Activated T-helper 2 cell treated with anti-CD3 and anti-CD28 coated beads, Interferon-gamma antibody, Interleukin-2, Interleukin-4, amounts not matched to agents 10 μg/mL and 5 μg/mL and 100 μg/mL, durations not matched to agents 14 hours and 24 hours and 36 hours (primary cell): Measurements from ENCODE around the gene TMEM144. TPM values are rescaled to one million over a fixed set of nuclear protein-coding genes. Genes with fewer than 3 reads are reported as not detected.

Source experiments
- DNase-seq: peaks from one replicate; pipeline ENCODE4 v3.0.0; 2021; ENCODE audit warnings: low spot score
- H3K27ac Mint-ChIP-seq: one replicate; pipeline ENCODE4 v1.8.0; 2021; ENCODE audit warnings: mixed read lengths
- H3K27me3 Mint-ChIP-seq: one replicate; pipeline ENCODE4 v1.8.0; 2021; ENCODE audit warnings: low read depth, mixed read lengths
- H3K36me3 Mint-ChIP-seq: one replicate; pipeline ENCODE4 v1.8.0; 2021; ENCODE audit warnings: low read depth, mixed read lengths
- H3K4me1 Mint-ChIP-seq: one replicate; pipeline ENCODE4 v1.8.0; 2021; ENCODE audit warnings: low read depth, mixed read lengths
- H3K4me3 Mint-ChIP-seq: one replicate; pipeline ENCODE4 v1.8.0; 2021; ENCODE audit warnings: low read depth, mild to moderate bottlenecking, moderate library complexity, mixed read lengths
- H3K9me3 Mint-ChIP-seq: one replicate; pipeline ENCODE4 v1.8.0; 2021; ENCODE audit warnings: mixed read lengths
- intact Hi-C: fragments of 100-400 bp; cut with micrococcal nuclease; formaldehyde crosslinking; loops from one replicate; pipeline ENCODE4 v1.15.1; 2023
- total RNA-seq: library from RNA; stranded (reverse); gene quantifications from 2 replicates; pipeline ENCODE4 v1.2.3, GENCODE V29; 2022

The TMEM144 gene
- total RNA-seq, 1 donor from 2014 or later = 0.16 TPM

DNA sequence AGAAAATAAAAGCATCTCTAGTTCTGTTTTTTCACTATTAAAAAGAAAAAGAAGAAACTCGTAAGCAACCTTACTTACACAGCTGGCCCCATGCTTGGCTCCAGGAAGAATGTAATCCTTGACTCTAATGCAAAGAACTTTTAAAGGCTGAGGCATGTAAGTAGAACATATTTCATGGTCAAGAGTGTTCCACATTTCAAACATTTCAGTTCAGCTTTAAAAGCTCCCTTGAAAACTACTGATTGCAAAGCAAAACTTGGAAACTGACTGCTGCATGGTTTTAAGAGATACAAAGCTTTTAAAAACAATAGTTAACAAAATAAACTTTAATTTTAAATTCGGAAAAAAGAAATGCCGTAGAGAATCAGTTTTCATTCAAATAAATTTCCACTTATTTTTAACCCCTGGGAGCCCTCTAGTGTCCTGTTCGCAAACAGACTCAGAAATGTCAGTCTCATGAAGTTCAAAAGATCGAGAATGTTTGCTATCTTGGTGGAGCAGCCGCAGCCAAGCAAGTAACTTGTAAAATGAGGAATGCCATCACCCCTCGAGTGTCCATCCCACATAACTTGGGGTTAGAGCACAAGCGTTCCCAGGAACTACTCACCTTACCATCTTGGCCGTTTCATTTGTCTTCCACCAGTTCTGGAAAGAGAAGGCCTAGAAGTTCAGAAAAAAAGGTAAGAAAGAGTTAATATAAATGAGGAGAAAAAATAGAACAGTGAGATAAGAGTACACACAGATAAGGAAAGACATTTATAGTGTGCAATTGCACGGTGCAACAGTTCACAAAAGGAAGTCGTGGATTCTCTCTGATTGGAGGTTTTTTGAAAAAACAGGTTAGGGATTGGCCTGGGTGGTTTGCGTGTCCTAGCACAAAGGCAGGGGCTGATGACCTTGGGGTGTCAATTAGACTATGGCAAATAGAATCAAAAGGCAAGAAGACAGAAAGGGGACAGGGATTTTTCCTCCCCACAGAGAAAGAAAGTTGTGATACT is 37.7 kb upstream of the TMEM144 start, which contains the start of gene GASK1B:
GASK1B (minus strand) TSS at position 765 of the 998 bp plus-strand sequence. CDS start 1,650 bp downstream, outside the sequence.
- intact Hi-C loops = loop anchor here (2.0 kb wide), 1 partner anchor 180 kb away; no protein-coding TSS in a partner anchor
- no peak within 1 kb of the TSS for H3K4me3 Mint-ChIP-seq
- H3K27ac Mint-ChIP-seq = no peak within 1 kb of the TSS
- H3K27me3 Mint-ChIP-seq = peaks cover 34% of the 10 kb centered on the region
- H3K36me3 Mint-ChIP-seq = no peaks in the 10 kb centered on the region
- DNase-seq = no peak
- peaks cover 1% of the 10 kb centered on the region for H3K4me1 Mint-ChIP-seq
- H3K9me3 Mint-ChIP-seq = no peaks in the 10 kb centered on the region

DNA sequence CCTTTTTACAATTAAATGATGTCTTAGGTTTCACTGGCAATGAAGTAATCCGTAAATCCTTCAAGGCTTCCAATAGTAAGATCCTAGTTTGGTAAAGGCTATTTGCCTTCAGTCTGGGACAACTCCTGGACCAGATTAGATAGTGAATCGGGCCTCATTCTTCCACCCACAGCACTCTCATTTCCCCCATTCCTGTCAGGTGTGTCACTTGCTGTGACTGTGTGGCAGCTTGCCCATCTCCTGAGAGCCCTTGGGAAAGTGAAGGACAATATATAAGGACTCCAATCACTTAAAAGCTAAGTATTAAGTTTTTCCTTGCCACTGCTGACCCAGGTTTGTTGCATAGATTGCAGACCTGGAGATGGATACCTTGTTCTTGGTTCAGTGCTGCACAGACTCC is 34.2 kb upstream of the TMEM144 start:
- intact Hi-C loops = no loop called here
- no peak overlapping the region for H3K27ac Mint-ChIP-seq
- H3K9me3 Mint-ChIP-seq = no peaks in the 10 kb centered on the region
- H3K4me1 Mint-ChIP-seq = peaks cover 1% of the 10 kb centered on the region
- no peak for DNase-seq
- H3K4me3 Mint-ChIP-seq = no peak overlapping the region
- peaks cover 18% of the 10 kb centered on the region for H3K27me3 Mint-ChIP-seq
- H3K36me3 Mint-ChIP-seq = no peaks in the 10 kb centered on the region

DNA sequence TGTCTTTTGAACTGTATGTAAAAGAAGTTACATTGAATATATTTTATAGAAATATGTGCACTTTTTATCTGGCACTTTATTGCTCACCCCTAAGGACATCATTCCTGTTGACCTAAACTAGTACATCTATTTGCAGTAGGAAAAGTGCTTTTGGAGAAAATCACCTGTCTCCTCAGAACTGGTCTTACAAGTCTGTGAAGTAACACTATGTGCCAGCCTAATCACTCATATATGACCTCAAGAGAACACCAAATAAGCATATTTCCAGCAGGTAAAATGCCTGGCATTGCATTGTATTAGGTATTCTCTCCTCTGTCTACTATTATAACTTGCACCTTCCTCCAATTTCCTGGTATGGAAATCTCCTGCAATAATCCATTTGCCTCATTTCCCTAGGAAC is 33.5 kb upstream of the TMEM144 start:
- no peak for DNase-seq
- intact Hi-C loops = no loop called here
- Mint-ChIP-seq H3K4me1 (peaks cover 1% of the 10 kb centered on the region), H3K27me3 (peaks cover 14% of the 10 kb centered on the region), H3K9me3 (no peaks in the 10 kb centered on the region), H3K4me3 (no peak overlapping the region), H3K36me3 (no peaks in the 10 kb centered on the region), H3K27ac (no peak overlapping the region)

DNA sequence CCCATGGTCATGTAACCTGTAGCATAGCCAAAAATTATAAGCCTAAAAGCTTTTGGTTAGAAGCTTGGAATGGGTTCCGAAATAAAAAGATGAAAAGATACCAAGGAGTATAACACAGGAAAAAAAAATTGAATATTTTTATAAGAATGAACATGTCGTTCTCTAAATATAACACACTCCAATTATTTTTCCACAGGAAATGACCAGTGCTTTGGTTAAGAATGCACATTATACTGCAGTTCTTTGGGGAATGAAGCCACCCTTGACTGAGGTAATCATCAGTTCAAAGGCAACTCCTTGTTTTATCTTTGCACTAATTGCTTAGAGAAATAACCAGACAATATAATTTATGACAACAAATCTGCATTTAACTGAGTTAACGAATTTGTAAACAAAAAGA is 30.8 kb upstream of the TMEM144 start:
- Mint-ChIP-seq H3K27ac (no peak overlapping the region), H3K4me3 (no peak overlapping the region), H3K9me3 (no peaks in the 10 kb centered on the region), H3K4me1 (no peaks in the 10 kb centered on the region), H3K36me3 (no peaks in the 10 kb centered on the region), H3K27me3 (peaks cover 3% of the 10 kb centered on the region)
- DNase-seq = no peak
- intact Hi-C loops = no loop called here

DNA sequence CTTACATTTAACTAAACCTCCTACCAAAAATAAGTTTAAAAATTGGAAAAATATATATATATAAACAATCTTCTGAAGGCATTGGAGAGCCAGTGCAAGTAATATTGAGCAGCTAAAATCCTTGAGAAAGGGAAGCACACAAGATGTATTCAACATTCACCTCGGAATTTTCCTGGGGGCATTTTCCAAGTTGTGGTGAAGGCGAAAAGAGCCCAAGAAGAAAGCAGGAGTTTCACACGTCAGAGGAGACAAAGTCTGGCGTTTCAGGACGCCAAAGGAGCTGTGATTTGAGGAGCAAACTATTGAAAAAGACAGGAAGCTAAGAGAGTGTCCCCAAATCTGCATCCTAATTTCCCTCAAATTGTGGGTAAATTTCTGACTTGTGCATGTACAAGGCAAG is 28.4 kb upstream of the TMEM144 start:
- DNase-seq = no peak
- intact Hi-C loops = no loop called here
- H3K27me3 Mint-ChIP-seq = no peaks in the 10 kb centered on the region
- H3K4me3 Mint-ChIP-seq = no peak overlapping the region
- no peaks in the 10 kb centered on the region for H3K4me1 Mint-ChIP-seq
- no peaks in the 10 kb centered on the region for H3K36me3 Mint-ChIP-seq
- no peak overlapping the region for H3K27ac Mint-ChIP-seq
- H3K9me3 Mint-ChIP-seq = no peaks in the 10 kb centered on the region

DNA sequence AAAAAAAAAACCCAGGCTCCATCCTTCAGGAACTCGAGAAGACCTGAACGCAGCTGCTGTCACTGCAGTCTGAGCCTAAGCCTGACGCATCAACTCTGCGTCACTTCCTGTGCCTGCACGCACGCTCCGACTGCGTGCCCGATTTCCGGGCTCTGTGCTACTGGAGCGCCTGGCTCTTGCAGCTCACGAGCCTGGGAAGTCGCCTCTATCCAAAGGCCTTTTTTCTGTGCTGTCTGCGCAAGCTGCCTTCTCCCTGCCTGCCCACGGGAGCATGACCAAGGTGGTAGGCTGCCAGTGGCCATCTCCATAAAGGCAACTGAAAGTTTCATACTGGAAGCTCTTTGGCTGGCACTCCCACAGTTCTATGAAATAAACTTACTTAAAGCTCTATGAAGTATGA is 27.6 kb upstream of the TMEM144 start:
- no peak for DNase-seq
- intact Hi-C loops = no loop called here
- Mint-ChIP-seq H3K9me3 (no peaks in the 10 kb centered on the region), H3K27me3 (no peaks in the 10 kb centered on the region), H3K4me3 (no peak overlapping the region), H3K4me1 (no peaks in the 10 kb centered on the region), H3K27ac (no peak overlapping the region), H3K36me3 (no peaks in the 10 kb centered on the region)

DNA sequence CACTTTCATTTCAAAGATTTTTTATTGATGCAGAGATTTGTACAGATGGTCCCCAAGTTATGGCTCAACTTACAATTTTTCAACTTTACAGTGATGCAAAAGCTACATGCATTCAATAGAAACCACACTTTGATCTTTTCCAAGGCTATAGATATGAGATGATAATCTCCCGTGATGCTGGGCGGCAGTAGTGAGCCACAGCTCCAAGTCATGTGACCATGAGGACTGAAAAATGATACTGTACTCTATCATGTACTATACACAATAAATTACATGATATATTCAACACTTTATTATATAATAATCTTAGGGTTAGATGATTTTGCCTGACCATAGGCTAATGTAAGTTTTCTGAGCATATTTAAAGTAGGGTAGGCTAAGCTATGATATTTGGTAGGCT is 23.5 kb upstream of the TMEM144 start:
- Mint-ChIP-seq H3K4me1 (no peaks in the 10 kb centered on the region), H3K4me3 (no peak overlapping the region), H3K27me3 (no peaks in the 10 kb centered on the region), H3K27ac (no peak overlapping the region), H3K9me3 (no peaks in the 10 kb centered on the region), H3K36me3 (no peaks in the 10 kb centered on the region)
- no peak for DNase-seq
- intact Hi-C loops = no loop called here

DNA sequence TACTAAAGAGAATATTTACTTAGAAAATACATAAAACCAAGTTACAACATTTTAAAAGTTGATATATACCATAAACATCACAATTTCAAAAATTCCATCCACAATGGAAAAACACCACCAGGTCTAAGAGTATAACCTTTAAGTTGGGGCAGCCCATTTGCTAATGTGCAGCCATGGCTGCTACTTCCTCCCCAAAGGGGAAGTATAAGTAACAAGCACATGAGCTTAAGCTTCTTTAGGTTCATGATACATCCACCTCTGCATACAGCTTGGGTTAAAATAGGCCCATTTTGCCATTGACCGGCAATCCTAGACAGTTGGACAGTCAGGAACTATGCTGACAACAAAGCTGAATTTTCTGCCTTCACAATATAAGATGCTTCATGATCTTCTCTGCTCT is 20.9 kb upstream of the TMEM144 start:
- Mint-ChIP-seq H3K27ac (no peak overlapping the region), H3K4me3 (no peak overlapping the region), H3K36me3 (no peaks in the 10 kb centered on the region), H3K9me3 (no peaks in the 10 kb centered on the region), H3K4me1 (peaks cover 1% of the 10 kb centered on the region), H3K27me3 (no peaks in the 10 kb centered on the region)
- intact Hi-C loops = no loop called here
- no peak for DNase-seq

DNA sequence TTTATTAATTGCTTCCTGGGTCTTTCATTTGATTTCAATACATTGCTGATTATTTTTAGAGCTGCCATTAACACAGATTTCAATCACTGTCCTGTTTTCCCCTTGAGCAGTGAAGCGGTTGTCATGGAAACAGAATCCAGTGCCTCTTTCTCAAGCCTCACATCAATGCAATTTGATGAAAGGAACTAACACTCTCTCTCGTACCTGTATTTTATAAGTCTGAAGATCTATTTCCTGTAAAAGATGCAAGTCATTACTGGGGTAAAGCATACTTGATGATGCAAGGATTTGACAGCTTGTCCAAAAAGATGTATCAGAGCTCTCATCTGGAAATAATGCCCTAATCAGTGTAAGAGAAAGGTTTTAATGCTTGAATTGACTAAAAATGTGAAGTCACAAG is 19.6 kb upstream of the TMEM144 start:
- Mint-ChIP-seq H3K36me3 (no peaks in the 10 kb centered on the region), H3K4me3 (no peak overlapping the region), H3K4me1 (peaks cover 1% of the 10 kb centered on the region), H3K27ac (no peak overlapping the region), H3K27me3 (no peaks in the 10 kb centered on the region), H3K9me3 (no peaks in the 10 kb centered on the region)
- intact Hi-C loops = no loop called here
- DNase-seq = no peak

DNA sequence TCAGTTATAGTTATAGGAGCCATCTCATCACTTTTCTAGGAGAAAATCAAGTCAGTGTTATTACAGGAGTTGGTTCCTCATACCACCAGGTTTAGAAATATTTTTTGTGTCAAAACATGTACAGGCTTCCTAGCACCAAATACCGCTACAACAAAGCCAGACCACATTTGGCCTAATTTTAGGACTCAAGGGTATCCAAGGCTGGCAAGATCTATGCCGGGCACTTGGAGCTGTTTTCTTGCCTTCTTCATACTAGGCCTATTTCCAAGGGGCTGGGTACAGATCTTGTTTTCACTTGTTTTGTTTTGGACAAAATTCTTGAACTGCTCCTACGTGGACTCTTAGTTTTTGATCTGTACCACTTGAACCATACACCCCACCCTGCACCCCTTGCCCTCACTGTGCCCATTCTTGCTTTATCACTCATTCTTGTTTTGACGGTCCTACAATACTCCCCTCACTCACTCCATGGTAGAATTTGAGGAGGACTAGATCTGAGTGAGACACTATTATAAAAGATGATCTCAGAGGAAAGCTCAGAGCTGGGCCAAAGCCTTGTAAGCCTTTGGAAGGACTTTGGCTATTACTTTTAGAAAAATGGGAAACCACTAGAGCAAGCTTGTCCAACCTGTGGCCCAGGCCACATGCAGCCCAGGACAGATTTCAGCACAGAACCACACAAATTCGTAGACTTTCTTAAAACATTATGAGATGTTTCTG is 17.7 kb upstream of the TMEM144 start:
- peaks cover 3% of the 10 kb centered on the region for H3K27me3 Mint-ChIP-seq
- no peak for DNase-seq
- no peaks in the 10 kb centered on the region for H3K9me3 Mint-ChIP-seq
- no peaks in the 10 kb centered on the region for H3K36me3 Mint-ChIP-seq
- H3K4me1 Mint-ChIP-seq = peaks cover 1% of the 10 kb centered on the region
- no peak overlapping the region for H3K4me3 Mint-ChIP-seq
- intact Hi-C loops = loop anchor here (2.0 kb wide), 1 partner anchor 62 kb away; no protein-coding TSS in a partner anchor
- H3K27ac Mint-ChIP-seq = no peak overlapping the region

DNA sequence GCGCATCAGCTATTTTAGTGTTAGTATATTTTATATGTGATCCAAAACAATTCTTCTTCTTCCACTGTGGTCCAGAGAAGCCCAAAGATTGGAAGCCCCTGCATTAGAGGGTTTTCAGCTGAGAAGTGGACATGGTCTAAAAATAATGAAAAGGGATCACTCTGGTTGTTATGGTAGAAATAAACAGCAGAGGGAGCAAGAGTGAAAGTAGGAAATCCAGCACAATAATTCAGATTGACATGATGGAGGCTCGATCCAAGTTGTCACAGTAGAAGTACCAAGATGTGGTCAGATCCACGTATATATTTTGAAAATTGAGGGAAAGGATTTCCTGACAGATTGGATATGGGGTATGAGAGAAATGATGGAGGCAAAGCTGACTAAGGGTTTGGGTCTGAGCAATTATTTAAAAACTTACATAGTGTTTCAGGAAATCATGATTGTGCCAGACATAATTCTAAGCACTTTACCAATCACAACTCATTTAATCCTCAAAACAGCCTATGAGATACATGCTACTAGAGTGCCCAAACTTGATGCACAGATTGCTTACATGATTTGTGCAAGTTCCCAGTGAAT is 17.0 kb upstream of the TMEM144 start:
- Mint-ChIP-seq H3K4me1 (peaks cover 1% of the 10 kb centered on the region), H3K9me3 (no peaks in the 10 kb centered on the region), H3K27me3 (peaks cover 3% of the 10 kb centered on the region), H3K36me3 (no peaks in the 10 kb centered on the region), H3K27ac (no peak overlapping the region), H3K4me3 (no peak overlapping the region)
- intact Hi-C loops = loop anchor here (2.0 kb wide), 1 partner anchor 62 kb away; no protein-coding TSS in a partner anchor
- DNase-seq = no peak

DNA sequence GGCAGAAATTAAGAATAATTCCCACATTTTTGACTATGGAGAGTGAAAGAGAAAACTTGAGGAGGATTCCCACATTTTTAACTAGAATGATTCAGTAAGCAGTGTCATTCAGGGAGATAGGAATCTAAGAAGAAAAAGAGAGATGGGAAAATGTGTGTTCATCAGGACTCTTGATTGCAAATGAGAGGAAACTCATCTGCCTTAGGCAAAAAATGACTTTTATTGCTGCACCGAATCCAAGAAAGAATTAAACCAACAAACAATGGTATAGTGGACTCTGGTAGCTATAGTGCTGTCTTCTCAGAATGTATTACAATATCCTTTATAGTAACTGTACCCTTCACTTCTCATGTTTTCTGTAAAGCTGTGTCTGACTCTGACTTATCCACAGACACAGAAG is 15.0 kb upstream of the TMEM144 start:
- Mint-ChIP-seq H3K9me3 (no peaks in the 10 kb centered on the region), H3K4me3 (no peak overlapping the region), H3K4me1 (peaks cover 1% of the 10 kb centered on the region), H3K27me3 (peaks cover 3% of the 10 kb centered on the region), H3K36me3 (no peaks in the 10 kb centered on the region), H3K27ac (no peak overlapping the region)
- no peak for DNase-seq
- intact Hi-C loops = no loop called here
